ENCODE data around the gene UBE2C. TPM values are rescaled to one million over a fixed set of nuclear protein-coding genes. Genes with fewer than 3 reads are reported as not detected.

Gene UBE2C
- total and polyA plus RNA-seq, 2 of the 8 experiments (the other 6 are each of a cell fraction or from before 2014, with no cell fraction given) = 243 to 326 TPM

GRCh38 chr20:45781391-45781931 is 31.0 kb upstream of the UBE2C start:
- no peak overlapping the region for H4K5ac ChIP-seq (ENCODE audit: insufficient read length, low read depth, low read length)
- H2BK12ac ChIP-seq (ENCODE audit: low read depth, low read length) = no peak overlapping the region
- H2BK15ac ChIP-seq (ENCODE audit: low read length) = no peak overlapping the region
- no peak overlapping the region for H2AK5ac ChIP-seq (ENCODE audit: low read depth, low read length)
- no peaks in the 10 kb centered on the region; the same call in 1 of the 2 replicates for H3K23me2 ChIP-seq (ENCODE audit: low read depth, low read length)
- H3K4me2 ChIP-seq (ENCODE audit: insufficient read depth in 1 of 2, low read depth in 2 of 2, low read length in 2 of 2) = no peak overlapping the region
- no peak overlapping the region for H4K91ac ChIP-seq (replicated peaks; ENCODE audit: insufficient read length, low read length)
- H3K27ac ChIP-seq (ENCODE audit: low read depth, low read length) = no peak overlapping the region
- no peak overlapping the region for H2AFZ ChIP-seq (ENCODE audit: low read length)
- H3K4ac ChIP-seq (replicated peaks; ENCODE audit: insufficient read length, low read depth, low read length) = no peak overlapping the region
- ChIA-PET POLR2A (ENCODE audit: partially characterized antibody) (no interaction called here), CTCF (ENCODE audit: partially characterized antibody) (interaction anchor here (2.3 kb wide), 1 partner anchor 11 kb away, joined by 11 read pairs; no protein-coding TSS in a partner anchor)
- FAIRE-seq (no peak), DNase-seq (ENCODE audit: low read depth in 1 of 2, low spot score in 2 of 2) (no peak)
- H2BK120ac ChIP-seq (replicated peaks; ENCODE audit: low read depth, low read length) = no peak overlapping the region
- H3K79me2 ChIP-seq (ENCODE audit: control insufficient read depth in 1 of 2, insufficient read depth in 2 of 2, low read length in 2 of 2) = no peaks in the 10 kb centered on the region
- no peaks in the 10 kb centered on the region for H3K27me3 ChIP-seq (replicated peaks in 1 of 4; ENCODE audit: control insufficient read depth in 3 of 4, extremely low read depth in 1 of 4, insufficient read depth in 3 of 4, low read length in 3 of 4)
- 94% methylated on average over 4 of the region's 4 CpGs; no CpG with 5 or more reads in 1 of the 2 experiments for WGBS, 2 experiments (ENCODE audit: extremely low coverage in 1 of 2, insufficient coverage in 1 of 2, insufficient read length in 1 of 2, insufficient replicate concordance in 2 of 2, low coverage in 1 of 2, low lambda C conversion rate in 2 of 2, missing lambda C conversion rate in 1 of 2)
- no peaks in the 10 kb centered on the region for H4K20me1 ChIP-seq (replicated peaks in 1 of 2; ENCODE audit: control insufficient read depth in 1 of 2, insufficient read depth in 2 of 2, low read length in 2 of 2)
- H2BK5ac ChIP-seq (ENCODE audit: low read depth, low read length) = no peak overlapping the region
- no peak overlapping the region for H2BK20ac ChIP-seq (ENCODE audit: low read length)
- H3K79me1 ChIP-seq (ENCODE audit: low read depth, low read length) = no peaks in the 10 kb centered on the region
- H3K14ac ChIP-seq (ENCODE audit: insufficient read length) = no peak overlapping the region
- H3K18ac ChIP-seq (ENCODE audit: extremely low read depth, low read length) = no peak overlapping the region
- H3K56ac ChIP-seq (replicated peaks; ENCODE audit: insufficient read length, low read depth, low read length) = no peak overlapping the region
- H4K8ac ChIP-seq (ENCODE audit: extremely low read depth, insufficient read depth, low read length) = no peak overlapping the region
- no peaks in the 10 kb centered on the region for H3K4me1 ChIP-seq (replicated peaks in 1 of 4; ENCODE audit: control insufficient read depth in 3 of 4, insufficient read depth in 4 of 4, low read length in 3 of 4)
- no peaks in the 10 kb centered on the region for H3K36me3 ChIP-seq (ENCODE audit: control insufficient read depth in 2 of 4, insufficient read depth in 4 of 4, low read length in 3 of 4)
- no peak overlapping the region for H3K4me3 ChIP-seq (ENCODE audit: extremely low read depth in 1 of 4, insufficient read depth in 2 of 4, low read depth in 3 of 4, low read length in 4 of 4)
- no peaks in the 10 kb centered on the region for H3K9me3 ChIP-seq (ENCODE audit: insufficient read depth in 2 of 2, low read depth in 1 of 2, low read length in 1 of 2)
- H3K23ac ChIP-seq (ENCODE audit: insufficient read length) = no peak overlapping the region
- H3K9ac ChIP-seq (replicated peaks in 1 of 4; ENCODE audit: extremely low read depth in 1 of 4, low read depth in 3 of 4, low read length in 3 of 4) = no peak overlapping the region
- TF ChIP-seq EZH2 (IDR thresholded peaks at IDR 0.05; ENCODE audit: low read depth, low read length, severe bottlenecking) (no peak), E2F6 (IDR thresholded peaks at IDR 0.05) (no peak), HDAC6 (IDR thresholded peaks at IDR 0.05; ENCODE audit: low read depth, low read length) (no peak), JUN (IDR thresholded peaks at IDR 0.05; ENCODE audit: low read depth, low read length) (no peak), NANOG (IDR thresholded peaks at IDR 0.05; ENCODE audit: insufficient read depth, low read depth, low read length, poor library complexity, severe bottlenecking) (no peak)

Measured in H1 (cell line).